ENCODE measurements around the gene PLOD1. TPM values are rescaled to one million over a fixed set of nuclear protein-coding genes. Genes with fewer than 3 reads are reported as not detected.
A peak's percentile ranks its signal among the peaks of the same experiment; 100 is the strongest.

The PLOD1 gene
- total and polyA plus RNA-seq, 2 donors = 12.8 to 13.7 TPM

DNA sequence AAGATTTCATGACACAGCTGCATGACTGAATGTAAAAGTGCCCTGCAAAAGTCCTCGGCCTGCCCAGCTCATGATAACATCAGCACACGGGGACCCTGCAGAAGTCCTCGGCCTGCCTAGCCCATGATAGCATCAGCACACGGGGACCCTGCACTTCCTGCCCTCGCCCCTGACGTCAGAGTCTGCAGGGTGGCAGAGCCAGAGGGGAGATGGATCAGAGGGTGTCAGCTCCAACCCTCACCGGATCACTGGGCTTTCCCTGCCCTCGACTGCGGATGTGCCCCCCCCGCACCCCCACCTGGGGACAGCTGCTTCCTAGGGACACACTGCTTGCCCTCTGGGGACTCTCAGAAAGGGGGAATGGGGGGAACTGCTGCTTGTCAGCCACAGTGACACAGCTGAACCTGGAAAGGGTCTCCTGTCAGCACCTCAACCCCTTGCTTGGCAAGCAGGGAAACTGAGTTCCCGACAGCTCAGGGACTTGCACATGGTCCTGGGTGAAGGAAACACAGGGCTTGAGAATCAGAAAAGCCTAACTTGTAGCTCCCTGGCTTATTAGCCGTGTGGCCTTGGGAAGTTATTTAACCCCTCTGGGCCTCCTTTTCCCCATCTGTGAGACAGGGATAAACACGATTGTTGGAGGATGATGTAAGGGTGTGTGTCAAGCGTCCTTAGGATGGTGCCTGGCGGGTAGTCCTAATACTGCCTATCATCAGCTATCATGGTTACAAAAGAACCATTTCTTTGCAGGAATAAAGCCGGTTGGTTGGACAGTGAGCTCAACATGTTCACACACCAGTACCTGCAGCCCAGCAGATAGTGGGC lies 76.4 kb downstream of the PLOD1 start:
- DNase-seq (ENCODE audit: low read depth in 6 of 9, low spot score in 9 of 9) = no peak
- no peaks in the 10 kb centered on the region for H3K9me3 ChIP-seq (ENCODE audit: control insufficient read depth in 2 of 2, insufficient read depth in 1 of 2, low read length in 1 of 2)
- peaks cover 53 to 54% of the 10 kb centered on the region in 2 donors for H3K36me3 ChIP-seq (ENCODE audit: control insufficient read depth in 2 of 2, insufficient read depth in 2 of 2, low read length in 1 of 2)
- H3K4me1 ChIP-seq (ENCODE audit: control insufficient read depth in 2 of 2, insufficient read depth in 2 of 2, low read length in 2 of 2) = no peaks in the 10 kb centered on the region
- H3K4me3 ChIP-seq (ENCODE audit: low read length in 2 of 2) = no peak overlapping the region
- no peak overlapping the region for H3K27ac ChIP-seq (ENCODE audit: low read depth in 1 of 2, low read length in 1 of 2)
- WGBS = 95% methylated on average over 16 of the region's 16 CpGs
- H3K27me3 ChIP-seq (ENCODE audit: control insufficient read depth in 2 of 2, insufficient read depth in 1 of 2, low read length in 1 of 2) = no peaks in the 10 kb centered on the region

DNA sequence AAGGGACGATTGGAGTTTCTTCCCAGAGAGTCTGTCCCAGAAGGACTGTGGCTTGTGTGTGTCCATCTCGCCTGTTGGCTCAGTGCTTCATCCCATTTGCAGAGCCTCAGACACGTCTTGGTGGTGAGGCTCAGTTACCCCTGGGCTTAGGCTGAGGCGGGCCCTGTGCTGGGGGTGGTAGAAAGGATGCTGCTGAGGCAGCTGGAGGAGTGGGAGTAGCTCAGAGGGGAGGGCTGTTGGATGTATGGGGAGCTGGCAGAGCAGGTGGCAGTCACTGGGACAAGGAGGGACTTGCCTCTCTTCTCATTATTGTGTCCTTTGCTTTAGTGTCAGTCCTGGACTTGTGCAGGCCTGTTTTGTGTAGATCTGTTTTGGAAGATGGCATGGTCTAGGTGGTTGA lies 77.5 kb downstream of the PLOD1 start:
- Histone ChIP-seq H3K27me3 (ENCODE audit: control insufficient read depth in 2 of 2, insufficient read depth in 1 of 2, low read length in 1 of 2) (no peaks in the 10 kb centered on the region), H3K36me3 (ENCODE audit: control insufficient read depth in 2 of 2, insufficient read depth in 2 of 2, low read length in 1 of 2) (peaks cover 43 to 45% of the 10 kb centered on the region in 2 donors), H3K4me3 (ENCODE audit: low read length in 2 of 2) (no peak overlapping the region), H3K9me3 (ENCODE audit: control insufficient read depth in 2 of 2, insufficient read depth in 1 of 2, low read length in 1 of 2) (no peaks in the 10 kb centered on the region), H3K27ac (ENCODE audit: low read depth in 1 of 2, low read length in 1 of 2) (no peak overlapping the region), H3K4me1 (ENCODE audit: control insufficient read depth in 2 of 2, insufficient read depth in 2 of 2, low read length in 2 of 2) (no peaks in the 10 kb centered on the region)
- WGBS = 97% methylated on average over 4 of the region's 4 CpGs
- DNase-seq (ENCODE audit: low read depth in 6 of 9, low spot score in 9 of 9) = no peak

DNA sequence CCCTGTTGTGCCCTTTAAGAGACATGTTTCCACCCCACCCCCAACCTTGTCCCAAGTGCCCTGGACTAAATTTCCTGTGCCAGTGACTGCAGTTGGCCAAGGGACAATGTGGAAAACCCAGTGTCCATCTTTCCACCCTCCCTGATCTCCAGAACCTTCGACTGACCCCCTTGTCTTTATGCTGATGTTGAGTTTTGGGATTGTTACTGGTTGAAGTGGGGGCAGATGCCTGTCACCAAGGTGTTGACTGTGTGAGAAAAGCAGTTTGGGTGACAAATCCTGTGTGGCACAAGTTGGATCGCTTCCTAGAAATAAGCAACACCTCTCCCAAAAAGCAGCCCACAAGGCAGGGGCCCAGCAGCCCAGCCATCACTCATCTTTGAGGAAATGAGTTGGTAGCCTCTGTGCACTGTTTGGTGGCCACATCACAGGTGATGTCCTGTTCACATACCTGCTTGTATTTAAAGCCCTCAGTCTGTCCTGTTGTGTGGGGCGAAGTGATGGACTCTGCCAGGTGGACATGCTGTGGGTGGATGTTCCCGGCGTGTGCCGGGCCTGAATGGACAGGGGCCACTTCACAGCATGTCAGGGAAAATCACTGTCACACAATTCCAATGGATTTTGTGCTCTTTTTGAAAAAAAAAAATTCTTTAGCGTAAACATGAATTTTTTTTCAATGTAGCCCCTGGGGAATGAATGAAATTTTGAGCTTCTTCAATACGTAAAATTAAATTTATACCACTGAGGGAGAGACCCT lies 78.2 kb downstream of the PLOD1 start:
- Histone ChIP-seq H3K27me3 (ENCODE audit: control insufficient read depth in 2 of 2, insufficient read depth in 1 of 2, low read length in 1 of 2) (no peaks in the 10 kb centered on the region), H3K4me1 (ENCODE audit: control insufficient read depth in 2 of 2, insufficient read depth in 2 of 2, low read length in 2 of 2) (no peaks in the 10 kb centered on the region), H3K4me3 (ENCODE audit: low read length in 2 of 2) (no peak overlapping the region), H3K36me3 (ENCODE audit: control insufficient read depth in 2 of 2, insufficient read depth in 2 of 2, low read length in 1 of 2) (peaks cover 37 to 40% of the 10 kb centered on the region in 2 donors), H3K27ac (ENCODE audit: low read depth in 1 of 2, low read length in 1 of 2) (no peak overlapping the region), H3K9me3 (ENCODE audit: control insufficient read depth in 2 of 2, insufficient read depth in 1 of 2, low read length in 1 of 2) (no peaks in the 10 kb centered on the region)
- WGBS = 96% methylated on average over 8 of the region's 8 CpGs
- DNase-seq (ENCODE audit: low read depth in 6 of 9, low spot score in 9 of 9) = no peak

DNA sequence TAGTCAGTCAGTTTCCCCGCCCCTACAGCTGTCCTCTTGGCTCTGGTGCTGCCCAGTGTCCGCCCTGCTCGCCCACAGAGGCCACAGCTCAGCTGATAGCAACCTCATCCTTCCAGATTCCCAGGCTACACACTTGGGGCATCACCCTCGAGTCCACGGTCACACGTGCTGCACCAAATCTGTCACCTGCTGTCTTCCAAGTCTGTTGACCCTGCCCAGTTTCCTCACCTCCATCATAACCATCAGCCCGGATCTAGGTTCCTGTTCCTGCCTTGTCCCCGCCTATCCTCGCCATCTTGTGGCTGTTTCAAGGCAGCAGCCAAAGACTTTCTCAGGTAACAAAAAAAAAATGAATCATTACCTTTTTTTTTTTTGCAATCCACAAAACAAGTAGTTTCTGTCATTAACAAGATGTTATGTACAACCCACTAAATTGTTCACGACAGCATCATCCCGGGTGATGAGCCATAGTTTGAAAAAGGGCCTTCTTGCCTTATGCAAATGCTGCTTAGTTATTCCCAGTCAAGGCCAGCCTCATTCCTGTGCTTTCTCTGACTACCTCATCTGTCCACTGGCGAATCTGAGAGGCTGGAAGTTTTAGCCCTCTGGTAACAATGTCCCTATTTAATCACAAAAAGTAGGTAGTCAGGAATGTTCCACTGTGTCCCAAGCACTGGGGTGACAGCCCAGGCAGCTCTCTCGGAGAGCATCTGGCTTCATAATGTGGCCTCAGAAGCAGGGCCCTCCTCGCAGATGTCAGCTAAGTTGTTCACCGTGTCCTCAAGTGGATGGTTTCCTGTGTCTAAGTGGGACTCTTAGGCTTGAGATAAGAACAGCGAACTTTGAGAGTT lies 79.8 kb downstream of the PLOD1 start:
- Histone ChIP-seq H3K27ac (ENCODE audit: low read depth in 1 of 2, low read length in 1 of 2) (no peak overlapping the region), H3K27me3 (ENCODE audit: control insufficient read depth in 2 of 2, insufficient read depth in 1 of 2, low read length in 1 of 2) (no peaks in the 10 kb centered on the region), H3K9me3 (ENCODE audit: control insufficient read depth in 2 of 2, insufficient read depth in 1 of 2, low read length in 1 of 2) (no peaks in the 10 kb centered on the region), H3K4me1 (ENCODE audit: control insufficient read depth in 2 of 2, insufficient read depth in 2 of 2, low read length in 2 of 2) (no peaks in the 10 kb centered on the region), H3K36me3 (ENCODE audit: control insufficient read depth in 2 of 2, insufficient read depth in 2 of 2, low read length in 1 of 2) (peaks cover 34 to 38% of the 10 kb centered on the region in 2 donors), H3K4me3 (ENCODE audit: low read length in 2 of 2) (no peak overlapping the region)
- no peak for DNase-seq (ENCODE audit: low read depth in 6 of 9, low spot score in 9 of 9)
- 95% methylated on average over 16 of the region's 16 CpGs for WGBS

- peaks cover 27 to 31% of the 10 kb centered on the region in 2 donors for H3K36me3 ChIP-seq (ENCODE audit: control insufficient read depth in 2 of 2, insufficient read depth in 2 of 2, low read length in 1 of 2)
- H3K27ac ChIP-seq (ENCODE audit: low read depth in 1 of 2, low read length in 1 of 2) = no peak overlapping the region
- no peak overlapping the region for H3K4me3 ChIP-seq (ENCODE audit: low read length in 2 of 2)
- WGBS = 97% methylated on average over 10 of the region's 10 CpGs
- DNase-seq (ENCODE audit: low read depth in 6 of 9, low spot score in 9 of 9) = no peak
- no peaks in the 10 kb centered on the region for H3K9me3 ChIP-seq (ENCODE audit: control insufficient read depth in 2 of 2, insufficient read depth in 1 of 2, low read length in 1 of 2)
- peaks cover 2 to 3% of the 10 kb centered on the region in 2 donors for H3K4me1 ChIP-seq (ENCODE audit: control insufficient read depth in 2 of 2, insufficient read depth in 2 of 2, low read length in 2 of 2)
- H3K27me3 ChIP-seq (ENCODE audit: control insufficient read depth in 2 of 2, insufficient read depth in 1 of 2, low read length in 1 of 2) = no peaks in the 10 kb centered on the region
Observed at GRCh38 chr1:12015001-12015491, 80.5 kb downstream of the PLOD1 start.

GRCh38 chr1:12015499-12015898 lies 81.0 kb downstream of the PLOD1 start:
- H3K9me3 ChIP-seq (ENCODE audit: control insufficient read depth in 2 of 2, insufficient read depth in 1 of 2, low read length in 1 of 2) = no peaks in the 10 kb centered on the region
- no peaks in the 10 kb centered on the region for H3K27me3 ChIP-seq (ENCODE audit: control insufficient read depth in 2 of 2, insufficient read depth in 1 of 2, low read length in 1 of 2)
- no peak for DNase-seq (ENCODE audit: low read depth in 6 of 9, low spot score in 9 of 9)
- H3K4me1 ChIP-seq (ENCODE audit: control insufficient read depth in 2 of 2, insufficient read depth in 2 of 2, low read length in 2 of 2) = peaks cover 2 to 6% of the 10 kb centered on the region in 2 donors
- peaks cover 23 to 27% of the 10 kb centered on the region in 2 donors for H3K36me3 ChIP-seq (ENCODE audit: control insufficient read depth in 2 of 2, insufficient read depth in 2 of 2, low read length in 1 of 2)
- H3K4me3 ChIP-seq (ENCODE audit: low read length in 2 of 2) = no peak overlapping the region
- 98% methylated on average over 9 of the region's 9 CpGs for WGBS
- no peak overlapping the region for H3K27ac ChIP-seq (ENCODE audit: low read depth in 1 of 2, low read length in 1 of 2)

DNA sequence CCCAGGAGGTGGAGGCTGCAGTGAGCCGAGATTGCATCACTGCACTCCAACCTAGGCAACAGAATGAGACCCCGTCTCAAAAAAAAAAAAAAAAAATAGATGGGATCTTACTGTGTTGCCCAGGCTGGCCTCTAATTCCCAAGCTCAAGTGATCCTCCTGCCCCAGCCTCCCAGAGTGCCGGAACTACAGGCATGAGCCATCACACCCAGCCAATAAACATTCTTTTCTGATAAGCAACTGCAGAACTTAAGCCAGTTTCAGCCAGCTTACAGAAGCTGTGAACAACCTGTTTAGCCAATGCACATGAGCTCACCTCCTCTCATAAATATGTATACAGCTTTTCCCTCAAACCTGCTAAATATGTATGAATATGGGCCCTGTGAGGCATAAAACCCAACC lies 81.7 kb downstream of the PLOD1 start:
- Histone ChIP-seq H3K27ac (ENCODE audit: low read depth in 1 of 2, low read length in 1 of 2) (no peak overlapping the region), H3K36me3 (ENCODE audit: control insufficient read depth in 2 of 2, insufficient read depth in 2 of 2, low read length in 1 of 2) (peaks cover 16 to 20% of the 10 kb centered on the region in 2 donors), H3K27me3 (ENCODE audit: control insufficient read depth in 2 of 2, insufficient read depth in 1 of 2, low read length in 1 of 2) (no peaks in the 10 kb centered on the region), H3K4me3 (ENCODE audit: low read length in 2 of 2) (no peak overlapping the region), H3K4me1 (ENCODE audit: control insufficient read depth in 2 of 2, insufficient read depth in 2 of 2, low read length in 2 of 2) (peaks cover 2 to 6% of the 10 kb centered on the region in 2 donors), H3K9me3 (ENCODE audit: control insufficient read depth in 2 of 2, insufficient read depth in 1 of 2, low read length in 1 of 2) (no peaks in the 10 kb centered on the region)
- 98% methylated on average over 3 of the region's 3 CpGs for WGBS
- DNase-seq (ENCODE audit: low read depth in 6 of 9, low spot score in 9 of 9) = no peak

DNA sequence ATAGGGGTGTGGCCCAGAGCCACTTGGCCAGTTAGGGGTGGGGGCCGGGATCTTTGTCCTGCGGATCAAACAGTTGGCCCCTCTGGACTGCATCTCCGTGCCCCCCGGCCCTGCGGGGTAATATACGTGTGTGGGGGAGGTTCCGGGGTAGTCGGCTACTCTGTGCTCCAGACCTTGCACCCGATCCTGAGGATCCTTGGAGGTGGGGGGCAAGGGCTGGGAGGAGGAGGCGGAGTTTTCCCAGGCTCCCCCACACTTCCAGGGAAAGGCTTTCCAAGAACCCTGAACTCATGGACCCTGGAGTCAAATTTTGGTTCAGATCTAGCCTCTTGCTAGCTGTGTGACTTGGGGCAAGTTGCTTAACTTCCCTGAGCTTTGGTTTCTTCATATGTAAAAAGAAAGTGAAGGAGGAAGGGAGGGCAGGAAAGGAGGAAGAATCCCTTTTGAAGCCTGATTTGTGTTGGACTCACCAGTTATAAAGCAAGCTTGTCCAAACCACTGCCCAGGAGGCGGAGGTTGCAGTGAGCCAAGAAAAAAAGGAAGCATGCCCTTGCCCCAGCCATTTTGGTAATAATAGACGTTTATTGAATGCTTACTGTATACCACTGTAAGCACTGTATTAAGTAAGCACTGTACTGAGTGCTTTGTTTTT lies 85.5 kb downstream of the PLOD1 start:
- 14% methylated on average over 12 of the region's 12 CpGs for whole genome bisulfite sequencing
- DNase-seq (ENCODE audit: low read depth in 6 of 9, low spot score in 9 of 9) = peak in 3 of 9 donors; percentile 6 to 25 (median 12)
- H3K27ac ChIP-seq (ENCODE audit: low read depth in 1 of 2, low read length in 1 of 2) = peak overlapping the region; percentile 8 to 42

More for the DNA sequence above, 85.5 kb downstream of the PLOD1 start:
- H3K4me1 ChIP-seq (ENCODE audit: control insufficient read depth in 2 of 2, insufficient read depth in 2 of 2, low read length in 2 of 2) = peaks cover 2 to 6% of the 10 kb centered on the region in 2 donors
- peak overlapping the region; percentile 61 to 70 for H3K4me3 ChIP-seq (ENCODE audit: low read length in 2 of 2)
- H3K27me3 ChIP-seq (ENCODE audit: control insufficient read depth in 2 of 2, insufficient read depth in 1 of 2, low read length in 1 of 2) = no peaks in the 10 kb centered on the region
- H3K9me3 ChIP-seq (ENCODE audit: control insufficient read depth in 2 of 2, insufficient read depth in 1 of 2, low read length in 1 of 2) = no peaks in the 10 kb centered on the region
- H3K36me3 ChIP-seq (ENCODE audit: control insufficient read depth in 2 of 2, insufficient read depth in 2 of 2, low read length in 1 of 2) = peaks cover 10 to 13% of the 10 kb centered on the region in 2 donors
